ENCODE data around the gene CDS2.
"Not testable (repeated sequence)": the region's sequence is repeated elsewhere in the genome, so short reads cannot be mapped to it uniquely, and the experiment has no call there.

CDS2 gene

GRCh38 chr20:5126512-5127203, at the start of gene CDS2:
TSS of gene CDS2 (plus strand) at chr20:5127008. CDS start at chr20:5127093, 85 bp downstream.
- DNase-seq (ENCODE audit: low spot score): peak; percentile 97

DNA sequence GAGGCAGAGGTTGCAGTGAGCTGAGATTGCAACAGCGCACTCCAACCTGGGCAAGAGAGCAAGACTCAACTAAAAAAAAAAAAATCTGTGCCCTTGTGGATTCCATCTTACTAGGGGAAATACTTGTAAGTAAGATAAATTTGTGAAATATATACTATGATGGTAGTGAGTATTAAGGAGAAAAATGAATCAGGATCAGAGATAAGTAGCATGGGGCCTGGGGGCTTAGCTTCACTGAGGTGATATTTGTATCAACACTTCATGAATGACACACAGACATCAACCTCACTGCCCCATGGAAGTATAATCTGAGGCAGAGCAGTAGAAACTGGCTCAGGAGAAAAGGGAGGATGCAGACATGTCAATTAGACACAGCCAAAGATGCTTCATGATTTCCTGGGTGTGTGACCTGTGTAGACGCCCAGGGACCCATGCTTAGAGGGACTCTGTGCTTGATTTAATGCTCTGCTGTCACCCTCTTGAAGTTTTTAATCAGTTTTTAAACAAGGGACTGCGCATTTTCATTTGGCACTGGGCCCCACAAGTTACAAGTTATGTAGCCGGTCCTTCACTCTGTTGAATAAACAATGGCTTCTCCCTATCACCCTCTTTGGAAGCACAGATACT, 48.9 kb upstream of the CDS2 start:
- no peak for DNase-seq (ENCODE audit: low spot score)

- DNase-seq (ENCODE audit: low spot score): no peak
These were observed 48.3 kb upstream of the CDS2 start for GRCh38 chr20:5078399-5078958.

- DNase-seq (ENCODE audit: low spot score): no peak
These were observed 46.4 kb upstream of the CDS2 start for GRCh38 chr20:5080384-5080877.

DNA sequence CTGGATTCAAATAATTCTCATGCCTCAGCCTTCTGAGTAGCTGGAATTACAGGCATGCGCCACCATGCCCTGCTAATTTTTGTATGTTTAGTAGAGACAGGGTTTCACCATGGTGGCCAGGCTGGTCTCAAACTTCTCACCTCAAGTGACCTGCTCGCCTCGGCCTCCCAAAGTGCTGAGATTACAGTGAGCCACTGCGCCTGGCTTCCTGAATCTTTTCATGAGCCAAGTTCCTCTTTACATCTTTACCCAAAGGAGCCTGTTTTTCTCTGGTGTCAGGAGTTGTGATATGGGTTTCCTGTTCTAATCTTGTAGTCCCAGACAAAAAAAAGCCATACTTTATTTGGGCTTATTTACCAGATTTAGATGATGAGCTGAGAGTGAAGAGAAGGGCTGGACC, 41.4 kb upstream of the CDS2 start:
- DNase-seq (ENCODE audit: low spot score): no peak

DNA sequence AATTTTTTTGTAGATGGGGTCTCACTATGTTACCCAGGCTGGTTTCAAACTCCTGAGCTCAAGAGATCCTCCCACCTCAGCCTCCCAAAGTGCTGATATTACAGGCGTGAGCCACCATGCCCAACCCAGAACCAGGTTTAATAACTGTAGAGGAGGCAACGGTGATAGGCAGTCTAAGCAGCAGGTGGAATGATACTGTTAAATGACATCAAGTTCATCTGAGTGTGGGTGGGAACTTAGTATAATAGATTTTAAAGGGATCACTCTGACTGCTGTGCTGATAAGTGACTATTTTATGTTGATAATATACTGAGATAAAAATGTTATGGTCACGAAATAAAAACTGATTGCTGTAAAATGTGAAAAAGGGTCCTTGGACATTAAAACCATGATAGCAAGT, 38.1 kb upstream of the CDS2 start:
- no peak for DNase-seq (ENCODE audit: low spot score)

GRCh38 chr20:5090191-5090590, 36.6 kb upstream of the CDS2 start:
- no peak for DNase-seq (ENCODE audit: low spot score)

GRCh38 chr20:5091902-5092301, 34.9 kb upstream of the CDS2 start:
- no peak for DNase-seq (ENCODE audit: low spot score)

DNA sequence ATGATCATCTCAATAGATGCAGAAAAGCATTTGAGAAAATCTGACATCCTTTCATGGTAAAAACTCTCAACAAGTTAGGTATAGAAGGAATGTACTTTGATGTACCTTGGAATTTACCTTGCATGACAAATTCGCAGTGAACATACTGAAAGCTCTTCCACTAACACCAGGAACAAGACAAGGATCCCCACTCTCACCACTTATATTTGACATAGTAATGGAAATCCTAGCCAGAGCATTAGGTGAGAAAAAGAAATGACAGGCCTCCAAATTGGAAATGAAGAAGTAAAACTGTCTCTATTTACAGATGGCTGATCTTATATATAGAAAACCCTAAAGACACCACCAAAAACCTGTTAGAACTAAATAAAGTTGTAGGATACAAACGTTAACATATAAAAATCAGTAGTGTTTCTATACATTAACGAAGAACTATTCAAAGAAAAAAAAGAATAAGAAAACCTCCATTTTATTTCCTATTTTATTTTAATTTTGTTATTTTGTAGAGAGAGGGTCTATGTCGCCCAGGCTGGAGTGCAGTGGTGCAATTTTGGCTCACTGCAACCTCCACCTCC, 34.0 kb upstream of the CDS2 start:
- no peak for DNase-seq (ENCODE audit: low spot score)

- DNase-seq (ENCODE audit: low spot score): no peak
These were observed 31.4 kb upstream of the CDS2 start for GRCh38 chr20:5095454-5095853.

GRCh38 chr20:5095931-5096330, 30.9 kb upstream of the CDS2 start:
- peak; percentile 86 for DNase-seq (ENCODE audit: low spot score)

DNA sequence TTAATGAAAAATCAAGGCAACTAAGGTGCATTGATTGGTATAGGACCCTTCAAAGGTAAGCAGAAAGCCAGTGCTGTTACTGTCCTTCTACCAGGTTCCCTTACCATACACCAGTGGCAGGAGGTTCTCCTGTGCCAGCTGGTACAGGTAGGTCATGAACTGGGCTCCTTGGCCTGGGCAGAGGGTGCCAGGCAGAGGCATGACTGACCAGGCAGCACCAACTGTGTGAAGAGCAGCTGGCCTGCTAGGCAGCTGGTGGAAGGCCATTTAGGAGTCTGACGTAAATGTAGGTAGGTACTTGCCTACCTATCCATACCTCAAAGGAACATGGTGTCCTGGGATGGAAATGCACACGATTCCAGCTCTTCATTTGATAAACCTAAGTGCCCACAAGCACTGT, 30.3 kb upstream of the CDS2 start:
- DNase-seq (ENCODE audit: low spot score): no peak

DNA sequence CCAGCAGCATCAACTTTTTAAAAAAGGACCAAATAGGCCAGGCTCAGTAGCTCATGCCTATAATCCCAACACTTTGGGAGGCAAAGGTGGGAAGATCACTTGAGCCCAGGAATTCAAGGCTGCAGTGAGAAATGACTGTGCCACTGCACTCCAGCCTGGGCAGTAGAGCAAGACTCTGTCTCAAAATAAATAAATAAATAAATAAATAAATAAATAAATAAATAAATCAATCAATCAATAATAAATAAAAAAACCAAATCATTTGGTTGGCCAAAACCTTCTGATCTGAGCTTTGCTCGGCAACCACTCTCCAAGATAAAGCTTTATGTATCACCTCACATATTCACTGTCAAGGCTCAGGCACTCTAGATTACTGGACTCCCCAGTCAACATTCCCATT, 27.8 kb upstream of the CDS2 start:
- DNase-seq (ENCODE audit: low spot score): not testable (repeated sequence)

DNA sequence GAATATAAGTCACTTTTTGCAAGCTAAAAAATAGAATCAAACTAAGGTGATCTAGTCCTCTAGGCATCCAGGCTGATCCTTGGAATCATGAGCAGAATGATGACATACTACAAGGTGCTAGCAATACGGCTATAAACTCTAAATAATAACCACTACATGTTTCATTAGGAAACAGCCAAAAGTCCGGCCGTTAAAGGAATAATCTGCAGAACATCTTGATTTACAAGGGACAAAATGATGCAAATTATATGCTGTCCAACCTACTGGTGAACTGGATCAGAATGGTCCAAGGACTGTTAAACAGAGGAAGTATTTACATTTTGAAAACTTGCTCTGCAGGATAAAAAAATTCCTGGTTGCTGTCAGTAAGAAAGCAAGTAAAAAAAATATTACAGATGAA, 26.9 kb upstream of the CDS2 start:
- not testable (repeated sequence) for DNase-seq (ENCODE audit: low spot score)

- DNase-seq (ENCODE audit: low spot score): peak; percentile 74
These were observed 26.0 kb upstream of the CDS2 start for GRCh38 chr20:5100684-5101347.

GRCh38 chr20:5104479-5104878, 22.3 kb upstream of the CDS2 start:
- DNase-seq (ENCODE audit: low spot score): no peak

- DNase-seq (ENCODE audit: low spot score): no peak
These were observed 17.5 kb upstream of the CDS2 start for GRCh38 chr20:5109276-5109675.

- no peak for DNase-seq (ENCODE audit: low spot score)
These were observed 13.2 kb upstream of the CDS2 start for GRCh38 chr20:5113615-5113986.

- no peak for DNase-seq (ENCODE audit: low spot score)
These were observed 12.4 kb upstream of the CDS2 start for GRCh38 chr20:5114403-5114802.

- no peak for DNase-seq (ENCODE audit: low spot score)
These were observed 9.9 kb upstream of the CDS2 start for GRCh38 chr20:5116875-5117274.

GRCh38 chr20:5118220-5119142, 8.3 kb upstream of the CDS2 start:
- DNase-seq (ENCODE audit: low spot score): no peak

DNA sequence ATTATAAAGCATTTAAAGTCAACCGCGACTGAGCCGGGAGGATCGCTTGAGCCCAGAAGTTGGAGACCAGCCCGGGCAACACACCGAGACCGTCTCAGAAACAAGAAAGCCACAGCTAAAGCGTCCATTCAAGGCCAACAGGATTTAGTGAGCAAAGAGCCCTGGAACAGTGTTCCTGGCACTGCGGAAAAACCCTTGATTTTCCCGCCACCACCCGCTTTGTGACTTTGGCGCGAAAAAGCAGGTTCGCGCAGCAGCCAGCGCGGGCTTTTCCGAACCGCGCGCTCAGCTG, 7.7 kb upstream of the CDS2 start:
- DNase-seq (ENCODE audit: low spot score): no peak

All from D341Med (cell line).